DND-41 (cell line): ENCODE measurements around the gene EYS.

Experiments
- EZH2 ChIP-seq: IDR thresholded peaks from 3 replicates; pipeline ENCODE4 v1.6.1; 2012; ENCODE audit warnings: borderline replicate concordance, low read depth, mild to moderate bottlenecking, moderate library complexity, low read length, inconsistent platforms; ENCODE audit not compliant: severe bottlenecking
- TF ChIP-seq, protein P1 (sequence below): IDR thresholded peaks from 2 replicates; pipeline ENCODE4 v1.5.1; 2012; ENCODE audit warnings: borderline replicate concordance, low read length, moderate library complexity, mild to moderate bottlenecking; ENCODE audit not compliant: poor library complexity, severe bottlenecking; ENCODE audit errors: extremely low read depth

DNA sequence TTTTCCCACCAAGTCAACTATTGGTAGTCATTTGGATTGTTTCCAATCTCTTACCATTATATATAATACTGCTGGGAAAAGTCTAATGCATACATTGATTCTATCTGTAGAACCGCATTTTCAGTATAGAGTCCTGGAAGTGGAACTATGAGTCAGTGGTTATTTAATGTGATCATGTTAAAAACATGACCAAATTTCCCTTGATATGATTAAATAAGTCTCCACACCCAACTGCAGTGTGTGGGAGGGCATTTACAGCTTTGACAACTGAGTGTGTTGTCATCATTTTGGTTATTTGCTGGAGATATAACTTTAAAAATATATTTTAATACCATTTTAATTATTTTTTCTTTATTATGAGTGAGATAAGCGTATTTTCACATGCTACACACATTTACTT is 1027.6 kb downstream of the EYS start:
- TF ChIP-seq, protein P1, sequence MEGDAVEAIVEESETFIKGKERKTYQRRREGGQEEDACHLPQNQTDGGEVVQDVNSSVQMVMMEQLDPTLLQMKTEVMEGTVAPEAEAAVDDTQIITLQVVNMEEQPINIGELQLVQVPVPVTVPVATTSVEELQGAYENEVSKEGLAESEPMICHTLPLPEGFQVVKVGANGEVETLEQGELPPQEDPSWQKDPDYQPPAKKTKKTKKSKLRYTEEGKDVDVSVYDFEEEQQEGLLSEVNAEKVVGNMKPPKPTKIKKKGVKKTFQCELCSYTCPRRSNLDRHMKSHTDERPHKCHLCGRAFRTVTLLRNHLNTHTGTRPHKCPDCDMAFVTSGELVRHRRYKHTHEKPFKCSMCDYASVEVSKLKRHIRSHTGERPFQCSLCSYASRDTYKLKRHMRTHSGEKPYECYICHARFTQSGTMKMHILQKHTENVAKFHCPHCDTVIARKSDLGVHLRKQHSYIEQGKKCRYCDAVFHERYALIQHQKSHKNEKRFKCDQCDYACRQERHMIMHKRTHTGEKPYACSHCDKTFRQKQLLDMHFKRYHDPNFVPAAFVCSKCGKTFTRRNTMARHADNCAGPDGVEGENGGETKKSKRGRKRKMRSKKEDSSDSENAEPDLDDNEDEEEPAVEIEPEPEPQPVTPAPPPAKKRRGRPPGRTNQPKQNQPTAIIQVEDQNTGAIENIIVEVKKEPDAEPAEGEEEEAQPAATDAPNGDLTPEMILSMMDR: no peak
- no peak for TF ChIP-seq EZH2
